ENCODE results near the gene RXFP4. TPM values are rescaled to one million over a fixed set of nuclear protein-coding genes. Genes with fewer than 3 reads are reported as not detected.

Gene RXFP4
- total RNA-seq, 1 donor from 2014 or later: not detected

DNA sequence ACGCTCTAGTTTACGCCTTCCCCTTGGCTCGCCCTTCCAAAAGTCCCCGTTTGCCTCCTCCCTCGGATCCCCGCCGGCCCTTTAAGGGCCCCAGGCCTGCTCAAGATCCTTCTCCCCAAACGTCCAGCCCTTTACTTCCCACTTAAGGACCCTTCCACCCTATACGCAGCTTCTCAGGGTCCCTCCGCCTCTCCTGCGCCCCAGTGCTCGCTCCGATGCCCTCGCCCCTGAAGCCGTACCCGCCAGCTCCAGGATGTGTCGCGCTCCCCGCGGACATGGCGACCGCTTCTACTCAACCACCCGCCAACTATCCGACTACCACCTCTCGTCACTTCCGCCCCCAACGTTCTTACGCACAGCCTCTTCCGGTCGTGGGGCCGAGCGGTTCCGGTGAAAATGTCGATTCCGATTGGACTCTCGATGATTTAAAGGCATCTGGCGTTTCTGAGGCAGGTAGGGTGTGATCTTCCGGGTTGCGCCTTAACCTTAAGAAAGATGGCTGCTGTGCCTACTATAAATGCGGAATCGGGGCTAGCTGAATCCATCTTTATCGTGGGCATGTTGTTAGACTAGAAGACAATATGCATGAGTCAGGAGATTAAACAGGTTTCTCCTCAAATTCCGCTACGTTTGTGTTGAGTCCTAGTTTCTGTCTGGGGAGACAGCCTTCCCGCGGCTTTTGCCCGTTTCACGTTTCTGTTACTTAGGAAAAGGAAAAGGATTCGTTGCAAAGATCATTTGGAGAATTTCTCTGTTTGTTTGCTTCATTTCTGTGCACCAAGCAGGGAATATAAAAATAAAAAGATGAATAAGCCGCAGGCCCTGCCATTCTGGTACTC, 7.1 kb upstream of the RXFP4 start, which contains the start of gene KHDC4:
TSS of gene KHDC4 (minus strand) at position 317 of the 839 bp plus-strand sequence. CDS start at position 277, 40 bp downstream.
- peak within 1 kb of the TSS; percentile 93 for H3K27ac ChIP-seq (ENCODE audit: low read depth, low read length)
- peaks cover 23% of the 10 kb centered on the region for H3K36me3 ChIP-seq (ENCODE audit: insufficient read depth, low read length)
- peaks cover 37% of the 10 kb centered on the region for H4K20me1 ChIP-seq (ENCODE audit: insufficient read depth, low read length)
- peak within 1 kb of the TSS; percentile 99 for H3K9ac ChIP-seq (ENCODE audit: low read length)
- H3K4me1 ChIP-seq (ENCODE audit: insufficient read depth, low read length): peaks cover 41% of the 10 kb centered on the region
- peak within 1 kb of the TSS; percentile 80 for H2AFZ ChIP-seq (ENCODE audit: low read depth, low read length)
- Mint-ChIP-seq H3K27me3 (ENCODE audit: low read depth, unreplicated experiment) (no peaks in the 10 kb centered on the region), H3K4me3 (ENCODE audit: unreplicated experiment) (no peak within 1 kb of the TSS), H3K27ac (ENCODE audit: unreplicated experiment) (peak within 1 kb of the TSS; percentile 26), H3K9me3 (ENCODE audit: unreplicated experiment) (no peaks in the 10 kb centered on the region), H3K4me1 (ENCODE audit: low read depth, unreplicated experiment) (peaks cover 15% of the 10 kb centered on the region), H3K36me3 (ENCODE audit: low read depth, unreplicated experiment) (peaks cover 2% of the 10 kb centered on the region)
- DNase-seq (ENCODE audit: low read depth) (peak; percentile 97), FAIRE-seq (peak; percentile 64)
- H3K79me2 ChIP-seq (ENCODE audit: insufficient read depth, low read length): peaks cover 49% of the 10 kb centered on the region
- H3K9me3 ChIP-seq (ENCODE audit: insufficient read depth, low read depth, low read length): no peaks in the 10 kb centered on the region
- peak within 1 kb of the TSS; percentile 80 for H3K4me3 ChIP-seq (ENCODE audit: insufficient read depth, low read depth, low read length)
- H3K27me3 ChIP-seq (ENCODE audit: insufficient read depth, low read length): no peaks in the 10 kb centered on the region
- TF ChIP-seq EZH2 (IDR thresholded peaks at IDR 0.05; ENCODE audit: insufficient read depth, low read length): no peak
- TF ChIP-seq, protein P1, sequence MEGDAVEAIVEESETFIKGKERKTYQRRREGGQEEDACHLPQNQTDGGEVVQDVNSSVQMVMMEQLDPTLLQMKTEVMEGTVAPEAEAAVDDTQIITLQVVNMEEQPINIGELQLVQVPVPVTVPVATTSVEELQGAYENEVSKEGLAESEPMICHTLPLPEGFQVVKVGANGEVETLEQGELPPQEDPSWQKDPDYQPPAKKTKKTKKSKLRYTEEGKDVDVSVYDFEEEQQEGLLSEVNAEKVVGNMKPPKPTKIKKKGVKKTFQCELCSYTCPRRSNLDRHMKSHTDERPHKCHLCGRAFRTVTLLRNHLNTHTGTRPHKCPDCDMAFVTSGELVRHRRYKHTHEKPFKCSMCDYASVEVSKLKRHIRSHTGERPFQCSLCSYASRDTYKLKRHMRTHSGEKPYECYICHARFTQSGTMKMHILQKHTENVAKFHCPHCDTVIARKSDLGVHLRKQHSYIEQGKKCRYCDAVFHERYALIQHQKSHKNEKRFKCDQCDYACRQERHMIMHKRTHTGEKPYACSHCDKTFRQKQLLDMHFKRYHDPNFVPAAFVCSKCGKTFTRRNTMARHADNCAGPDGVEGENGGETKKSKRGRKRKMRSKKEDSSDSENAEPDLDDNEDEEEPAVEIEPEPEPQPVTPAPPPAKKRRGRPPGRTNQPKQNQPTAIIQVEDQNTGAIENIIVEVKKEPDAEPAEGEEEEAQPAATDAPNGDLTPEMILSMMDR (IDR thresholded peaks at IDR 0.05; ENCODE audit: insufficient read depth, low read depth, low read length): no peak
- H3K4me2 ChIP-seq (ENCODE audit: low read length): peak within 1 kb of the TSS; percentile 86

DNA sequence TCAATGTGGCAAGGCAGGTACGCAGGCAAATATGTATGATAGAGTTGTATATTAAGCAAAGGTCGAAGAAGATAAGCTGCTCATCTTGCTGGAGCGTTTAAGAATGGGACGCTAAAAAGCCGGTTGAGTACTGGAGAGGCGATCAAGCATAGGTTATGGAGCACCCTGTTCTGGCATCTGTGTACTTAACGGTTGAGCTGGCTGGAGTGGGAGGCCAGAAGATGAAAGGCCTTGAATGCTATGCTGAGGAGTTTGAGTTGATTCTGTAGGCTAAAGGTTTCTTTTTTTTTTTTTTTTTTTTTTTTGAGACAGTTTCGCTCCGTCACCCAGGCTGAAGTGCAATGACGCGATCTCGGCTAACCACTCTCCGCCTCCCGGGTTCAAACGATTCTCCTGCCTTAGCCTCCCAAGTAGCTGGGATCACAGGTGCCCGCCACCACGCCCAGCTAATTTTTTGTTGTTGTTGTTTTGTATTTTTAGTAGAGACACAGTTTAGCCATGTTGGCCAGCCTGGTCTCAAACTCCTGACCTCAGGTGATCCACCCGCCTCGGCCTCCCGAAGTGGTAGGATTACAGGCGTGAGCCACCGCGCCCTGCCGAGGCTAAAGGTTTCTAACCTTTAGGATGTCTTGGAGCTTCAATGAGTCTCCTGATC, 6.4 kb upstream of the RXFP4 start:
- peaks cover 19% of the 10 kb centered on the region for H3K36me3 ChIP-seq (ENCODE audit: insufficient read depth, low read length)
- H4K20me1 ChIP-seq (ENCODE audit: insufficient read depth, low read length): peaks cover 30% of the 10 kb centered on the region
- Mint-ChIP-seq H3K4me1 (ENCODE audit: low read depth, unreplicated experiment) (peaks cover 15% of the 10 kb centered on the region), H3K36me3 (ENCODE audit: low read depth, unreplicated experiment) (peaks cover 2% of the 10 kb centered on the region), H3K27ac (ENCODE audit: unreplicated experiment) (peak overlapping the region; percentile 26), H3K9me3 (ENCODE audit: unreplicated experiment) (no peaks in the 10 kb centered on the region), H3K27me3 (ENCODE audit: low read depth, unreplicated experiment) (no peaks in the 10 kb centered on the region), H3K4me3 (ENCODE audit: unreplicated experiment) (no peak overlapping the region)
- H3K4me1 ChIP-seq (ENCODE audit: insufficient read depth, low read length): peaks cover 39% of the 10 kb centered on the region
- H3K4me2 ChIP-seq (ENCODE audit: low read length): peak overlapping the region; percentile 86
- peak overlapping the region; percentile 93 for H3K27ac ChIP-seq (ENCODE audit: low read depth, low read length)
- peak overlapping the region; percentile 99 for H3K9ac ChIP-seq (ENCODE audit: low read length)
- H3K79me2 ChIP-seq (ENCODE audit: insufficient read depth, low read length): peaks cover 42% of the 10 kb centered on the region
- no peaks in the 10 kb centered on the region for H3K9me3 ChIP-seq (ENCODE audit: insufficient read depth, low read depth, low read length)
- DNase-seq (ENCODE audit: low read depth) (no peak), FAIRE-seq (no peak)
- H3K4me3 ChIP-seq (ENCODE audit: insufficient read depth, low read depth, low read length): peak overlapping the region; percentile 80
- peak overlapping the region; percentile 80 for H2AFZ ChIP-seq (ENCODE audit: low read depth, low read length)
- H3K27me3 ChIP-seq (ENCODE audit: insufficient read depth, low read length): no peaks in the 10 kb centered on the region
- no peak for TF ChIP-seq EZH2 (IDR thresholded peaks at IDR 0.05; ENCODE audit: insufficient read depth, low read length)
- TF ChIP-seq, protein P1 (IDR thresholded peaks at IDR 0.05; ENCODE audit: insufficient read depth, low read depth, low read length): no peak

Data from astrocyte (in vitro differentiated cells and primary cell).